Thyroid gland (tissue), 4 donors: ENCODE data around the gene WDTC1.

Experiments
- CTCF ChIP-seq, 6 experiments: fragments of 200-600 bp in 3 of 6; fragments of 450-650 bp in 3 of 6; sonication (generic) in 3 of 6; IDR thresholded peaks; one replicate each; pipeline ENCODE4 v1.5.1; 2016 to 2019; ENCODE audit warnings: antibody characterized with exemption in 6 of 6, mild to moderate bottlenecking in 2 of 6, inconsistent platforms in 1 of 6, moderate library complexity in 1 of 6
- POLR2A ChIP-seq, 2 donors: fragments of 450-650 bp; IDR thresholded peaks; one replicate each; pipeline ENCODE4 v1.6.1; 2017; ENCODE audit warnings: antibody characterized with exemption in 2 of 2, mild to moderate bottlenecking in 2 of 2, moderate library complexity in 1 of 2

GRCh38 chr1:27285274-27285660 is 50.8 kb downstream of the WDTC1 start:
- no peak for TF ChIP-seq CTCF (IDR thresholded peaks at IDR 0.05)
- no peak for TF ChIP-seq POLR2A (IDR thresholded peaks at IDR 0.05)
